ENCODE measurements around the gene MSL1. TPM values are rescaled to one million over a fixed set of nuclear protein-coding genes. Genes with fewer than 3 reads are reported as not detected.

The MSL1 gene
- total RNA-seq, 1 donor from 2014 or later, result 135 TPM

- Mint-ChIP-seq H3K4me3 (peak overlapping the region; percentile 56), H3K4me1 (peaks cover 34% of the 10 kb centered on the region), H3K36me3 (peaks cover 14% of the 10 kb centered on the region), H3K27me3 (ENCODE audit: low read depth) (no peaks in the 10 kb centered on the region), H3K9me3 (no peaks in the 10 kb centered on the region), H3K27ac (peak overlapping the region; percentile 58)
- no peak for TF ChIP-seq CTCF (IDR thresholded peaks at IDR 0.05; ENCODE audit: unreplicated experiment)
- DNase-seq (ENCODE audit: low spot score in 2 of 2, unreplicated experiment in 2 of 2), result no peak
Observed at GRCh38 chr17:40097931-40098845, 23.6 kb upstream of the MSL1 start.

- H3K27me3 Mint-ChIP-seq (ENCODE audit: low read depth), result no peaks in the 10 kb centered on the region
- H3K27ac Mint-ChIP-seq, result peak overlapping the region; percentile 58
- DNase-seq (ENCODE audit: low spot score in 2 of 2, unreplicated experiment in 2 of 2), result peak; percentile 75 to 87
- no peaks in the 10 kb centered on the region for H3K9me3 Mint-ChIP-seq
- H3K36me3 Mint-ChIP-seq, result peaks cover 7% of the 10 kb centered on the region
- H3K4me1 Mint-ChIP-seq, result peaks cover 42% of the 10 kb centered on the region
- H3K4me3 Mint-ChIP-seq, result peak overlapping the region; percentile 67
- no peak for TF ChIP-seq CTCF (IDR thresholded peaks at IDR 0.05; ENCODE audit: unreplicated experiment)
Observed at GRCh38 chr17:40098846-40099618, 22.7 kb upstream of the MSL1 start.

- Mint-ChIP-seq H3K4me3 (peak overlapping the region; percentile 67), H3K9me3 (no peaks in the 10 kb centered on the region), H3K36me3 (peaks cover 4% of the 10 kb centered on the region), H3K27ac (peak overlapping the region; percentile 80), H3K27me3 (ENCODE audit: low read depth) (no peaks in the 10 kb centered on the region), H3K4me1 (peaks cover 49% of the 10 kb centered on the region)
- TF ChIP-seq CTCF (IDR thresholded peaks at IDR 0.05; ENCODE audit: unreplicated experiment), result no peak
- no peak for DNase-seq (ENCODE audit: low spot score in 2 of 2, unreplicated experiment in 2 of 2)
Observed at GRCh38 chr17:40099619-40100418, 22.0 kb upstream of the MSL1 start.

- DNase-seq (ENCODE audit: low spot score in 2 of 2, unreplicated experiment in 2 of 2), result no peak
- Mint-ChIP-seq H3K4me1 (peaks cover 51% of the 10 kb centered on the region), H3K9me3 (no peaks in the 10 kb centered on the region), H3K4me3 (peak within 1 kb of the TSS; percentile 67), H3K27ac (peak within 1 kb of the TSS; percentile 80), H3K36me3 (peaks cover 4% of the 10 kb centered on the region), H3K27me3 (ENCODE audit: low read depth) (no peaks in the 10 kb centered on the region)
- TF ChIP-seq CTCF (IDR thresholded peaks at IDR 0.05; ENCODE audit: unreplicated experiment), result no peak
Observed at GRCh38 chr17:40100419-40100668, 21.4 kb upstream of the MSL1 start, which contains the start of gene NR1D1. NR1D1 (minus strand) TSS chr17:40100589; CDS start chr17:40100094, 495 bp downstream.

GRCh38 chr17:40100669-40101366 lies 21.0 kb upstream of the MSL1 start:
- DNase-seq (ENCODE audit: low spot score in 2 of 2, unreplicated experiment in 2 of 2), result peak; percentile 87 to 91
- peak overlapping the region; percentile 80 for H3K27ac Mint-ChIP-seq
- H3K4me1 Mint-ChIP-seq, result peaks cover 51% of the 10 kb centered on the region
- H3K9me3 Mint-ChIP-seq, result no peaks in the 10 kb centered on the region
- peak overlapping the region; percentile 67 for H3K4me3 Mint-ChIP-seq
- H3K36me3 Mint-ChIP-seq, result peaks cover 4% of the 10 kb centered on the region
- TF ChIP-seq CTCF (IDR thresholded peaks at IDR 0.05; ENCODE audit: unreplicated experiment), result no peak
- H3K27me3 Mint-ChIP-seq (ENCODE audit: low read depth), result no peaks in the 10 kb centered on the region
